Measurements from ENCODE around the gene SLC7A9.

SLC7A9 gene

GRCh38 chr19:32828139-32828538, 41.4 kb downstream of the SLC7A9 start:
- Histone ChIP-seq H4K20me1 (ENCODE audit: insufficient read depth, low read length) (no peaks in the 10 kb centered on the region), H2AFZ (ENCODE audit: low read depth, low read length) (no peak overlapping the region), H3K79me2 (ENCODE audit: low read length) (no peaks in the 10 kb centered on the region), H3K4me1 (ENCODE audit: low read length) (no peaks in the 10 kb centered on the region), H3K36me3 (replicated peaks; ENCODE audit: low read depth, low read length) (no peaks in the 10 kb centered on the region), H3K27me3 (ENCODE audit: low read depth, low read length) (no peaks in the 10 kb centered on the region), H3K9me3 (ENCODE audit: insufficient read depth, low read length) (no peaks in the 10 kb centered on the region), H3K9ac (ENCODE audit: low read length) (no peak overlapping the region), H3K4me3 (ENCODE audit: low read length) (no peak overlapping the region), H3K4me2 (ENCODE audit: low read length) (no peak overlapping the region), H3K27ac (ENCODE audit: low read length) (no peak overlapping the region)
- TF ChIP-seq EZH2phosphoT487 (IDR thresholded peaks at IDR 0.05; ENCODE audit: low read depth): no peak
- no peak for TF ChIP-seq CTCF (IDR thresholded peaks at IDR 0.05; ENCODE audit: low read depth, low read length)

GRCh38 chr19:32824916-32825608, 44.5 kb downstream of the SLC7A9 start:
- Histone ChIP-seq H3K79me2 (ENCODE audit: low read length) (no peaks in the 10 kb centered on the region), H3K4me1 (ENCODE audit: low read length) (no peaks in the 10 kb centered on the region), H4K20me1 (ENCODE audit: insufficient read depth, low read length) (no peaks in the 10 kb centered on the region), H2AFZ (ENCODE audit: low read depth, low read length) (no peak overlapping the region), H3K27ac (ENCODE audit: low read length) (no peak overlapping the region), H3K36me3 (replicated peaks; ENCODE audit: low read depth, low read length) (no peaks in the 10 kb centered on the region), H3K27me3 (ENCODE audit: low read depth, low read length) (no peaks in the 10 kb centered on the region), H3K4me2 (ENCODE audit: low read length) (no peak overlapping the region), H3K9ac (ENCODE audit: low read length) (no peak overlapping the region), H3K9me3 (ENCODE audit: insufficient read depth, low read length) (no peaks in the 10 kb centered on the region), H3K4me3 (ENCODE audit: low read length) (no peak overlapping the region)
- TF ChIP-seq CTCF (IDR thresholded peaks at IDR 0.05; ENCODE audit: low read depth, low read length): no peak
- TF ChIP-seq EZH2phosphoT487 (IDR thresholded peaks at IDR 0.05; ENCODE audit: low read depth): no peak

- no peak overlapping the region for H3K9ac ChIP-seq (ENCODE audit: low read length)
- H3K4me2 ChIP-seq (ENCODE audit: low read length): no peak overlapping the region
- H3K4me1 ChIP-seq (ENCODE audit: low read length): no peaks in the 10 kb centered on the region
- no peaks in the 10 kb centered on the region for H3K79me2 ChIP-seq (ENCODE audit: low read length)
- H3K27ac ChIP-seq (ENCODE audit: low read length): no peak overlapping the region
- no peak overlapping the region for H2AFZ ChIP-seq (ENCODE audit: low read depth, low read length)
- H3K36me3 ChIP-seq (replicated peaks; ENCODE audit: low read depth, low read length): no peaks in the 10 kb centered on the region
- no peak for TF ChIP-seq CTCF (IDR thresholded peaks at IDR 0.05; ENCODE audit: low read depth, low read length)
- TF ChIP-seq EZH2phosphoT487 (IDR thresholded peaks at IDR 0.05; ENCODE audit: low read depth): no peak
- no peak overlapping the region for H3K4me3 ChIP-seq (ENCODE audit: low read length)
- no peaks in the 10 kb centered on the region for H3K9me3 ChIP-seq (ENCODE audit: insufficient read depth, low read length)
- H3K27me3 ChIP-seq (ENCODE audit: low read depth, low read length): peaks cover 3% of the 10 kb centered on the region; the same call in 1 of the 2 replicates
- H4K20me1 ChIP-seq (ENCODE audit: insufficient read depth, low read length): no peaks in the 10 kb centered on the region
Measured at GRCh38 chr19:32824191-32824751, 45.3 kb downstream of the SLC7A9 start.

- Histone ChIP-seq H3K4me1 (ENCODE audit: low read length) (no peaks in the 10 kb centered on the region), H3K9me3 (ENCODE audit: insufficient read depth, low read length) (no peaks in the 10 kb centered on the region), H3K79me2 (ENCODE audit: low read length) (no peaks in the 10 kb centered on the region), H2AFZ (ENCODE audit: low read depth, low read length) (no peak overlapping the region), H3K9ac (ENCODE audit: low read length) (no peak overlapping the region), H3K27me3 (ENCODE audit: low read depth, low read length) (peaks cover 3% of the 10 kb centered on the region; the same call in 1 of the 2 replicates), H4K20me1 (ENCODE audit: insufficient read depth, low read length) (no peaks in the 10 kb centered on the region), H3K36me3 (replicated peaks; ENCODE audit: low read depth, low read length) (no peaks in the 10 kb centered on the region), H3K4me2 (ENCODE audit: low read length) (no peak overlapping the region), H3K4me3 (ENCODE audit: low read length) (no peak overlapping the region), H3K27ac (ENCODE audit: low read length) (no peak overlapping the region)
- TF ChIP-seq EZH2phosphoT487 (IDR thresholded peaks at IDR 0.05; ENCODE audit: low read depth) (no peak), CTCF (IDR thresholded peaks at IDR 0.05; ENCODE audit: low read depth, low read length) (no peak)
Measured at GRCh38 chr19:32823747-32824102, 45.8 kb downstream of the SLC7A9 start.

Measured in OCI-LY3 (cell line).